CD4-positive, alpha-beta memory T cell (primary cell): ENCODE results near the gene PTPRM. TPM values are rescaled to one million over a fixed set of nuclear protein-coding genes. Genes with fewer than 3 reads are reported as not detected.

Experiments used
- CTCF ChIA-PET: fragments of 350-600 bp; sonication (Branson Sonifier 250); formaldehyde crosslinking; loops from one replicate; lab custom pipeline; 2021; ENCODE audit warnings: inconsistent platforms; ENCODE audit not compliant: partially characterized antibody; lab: Charles Lee
- POLR2A ChIA-PET: fragments of 350-600 bp; sonication (Branson Sonifier 250); formaldehyde crosslinking; loops from one replicate; lab custom pipeline; 2021; ENCODE audit not compliant: partially characterized antibody; lab: Charles Lee
- DNase-seq, 5 donors: peaks; one replicate each; pipeline versions ENCODE4 v3.0.0 to v3.0.0-alpha.2; 2020 to 2022; ENCODE audit warnings: mixed read lengths in 1 of 5
- H3K27ac ChIP-seq: one replicate; pipeline ENCODE4 v1.7.0; 2013; ENCODE audit warnings: low read depth, low read length
- H3K27me3 ChIP-seq: 2 replicates; pipeline ENCODE4 v1.7.0; 2013; ENCODE audit warnings: mild to moderate bottlenecking, low read length, moderate library complexity; ENCODE audit not compliant: insufficient read depth
- H3K36me3 ChIP-seq: 2 replicates; pipeline ENCODE4 v1.7.0; 2013; ENCODE audit warnings: mild to moderate bottlenecking, low read length, moderate library complexity; ENCODE audit not compliant: insufficient read depth
- H3K4me1 ChIP-seq: 2 replicates; pipeline ENCODE4 v1.7.0; 2013; ENCODE audit warnings: mild to moderate bottlenecking, low read length, moderate library complexity; ENCODE audit not compliant: insufficient read depth
- H3K4me3 ChIP-seq, 2 donors: one replicate each; pipeline ENCODE4 v1.7.0; 2013; ENCODE audit warnings: low read length in 2 of 2, mild to moderate bottlenecking in 1 of 2
- H3K9me3 ChIP-seq, 2 donors: one replicate each; pipeline ENCODE4 v1.7.0; 2013; ENCODE audit warnings: low read length in 2 of 2, control low read depth in 1 of 2; ENCODE audit not compliant: control insufficient read depth in 1 of 2
- H3K27ac Mint-ChIP-seq, 7 donors: one replicate each; pipeline ENCODE4 v1.8.0; 2020 to 2021; ENCODE audit warnings: mixed read lengths in 7 of 7, mild to moderate bottlenecking in 6 of 7, inconsistent platforms in 3 of 7, moderate library complexity in 3 of 7
- H3K27me3 Mint-ChIP-seq, 2 donors: one replicate each; pipeline ENCODE4 v1.8.0; 2020 to 2021; ENCODE audit warnings: mixed read lengths in 2 of 2
- H3K36me3 Mint-ChIP-seq, 2 donors: one replicate each; pipeline ENCODE4 v1.8.0; 2020 to 2021; ENCODE audit warnings: mixed read lengths in 2 of 2, inconsistent platforms in 1 of 2, mild to moderate bottlenecking in 1 of 2
- H3K4me1 Mint-ChIP-seq, 4 donors: one replicate each; pipeline ENCODE4 v1.8.0; 2020 to 2021; ENCODE audit warnings: mixed read lengths in 4 of 4, mild to moderate bottlenecking in 1 of 4
- H3K4me3 Mint-ChIP-seq, 8 donors: one replicate each; pipeline ENCODE4 v1.8.0; 2020 to 2021; ENCODE audit warnings: mixed read lengths in 8 of 8, mild to moderate bottlenecking in 7 of 8, moderate library complexity in 6 of 8, inconsistent platforms in 3 of 8
- H3K9me3 Mint-ChIP-seq, 8 donors: one replicate each; pipeline ENCODE4 v1.8.0; 2020 to 2021; ENCODE audit warnings: mixed read lengths in 8 of 8, mild to moderate bottlenecking in 5 of 8, inconsistent platforms in 3 of 8, moderate library complexity in 1 of 8
- intact Hi-C: fragments of 100-400 bp; cut with micrococcal nuclease; formaldehyde crosslinking; loops from one replicate; pipeline ENCODE4 v1.15.1; 2023
- polyA plus RNA-seq, 2 donors: library from polyadenylated mRNA; unstranded; fragments of 300-500 nt; fragmentation: Illumina TruSeq; gene quantifications; one replicate each; pipeline ENCODE4 v1.2.3, GENCODE V29; 2021
- total RNA-seq, 2 experiments: library from RNA; stranded (reverse); gene quantifications; one replicate each; pipeline ENCODE4 v1.2.3, GENCODE V29; 2021

PTPRM gene
- total and polyA plus RNA-seq, 4 experiments from 2014 or later = 6.7 to 20.1 (median 12.9) TPM

DNA sequence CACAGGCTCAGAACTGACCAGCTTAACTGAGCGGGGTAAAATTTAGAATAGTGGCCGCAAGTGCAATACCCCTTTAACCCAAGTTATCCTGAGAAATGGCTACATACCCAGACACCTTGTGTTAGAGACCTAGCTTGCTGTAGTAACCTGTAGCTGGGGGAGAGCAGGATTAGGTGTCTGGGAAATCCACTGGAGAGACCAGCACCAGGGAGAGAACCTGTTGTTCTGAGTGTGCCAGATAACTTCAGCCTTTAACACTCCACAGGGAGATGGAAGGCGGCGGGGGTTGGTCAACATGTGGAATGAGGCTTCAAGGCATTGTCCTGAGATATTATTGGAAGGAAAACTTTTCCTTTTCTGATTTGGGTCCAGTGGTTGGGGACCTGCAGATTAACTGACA, 356.0 kb downstream of the PTPRM start:
- H3K27me3 ChIP-seq = no peaks in the 10 kb centered on the region
- peaks cover 0 to 25% (median 9%) of the 10 kb centered on the region in 8 donors for H3K9me3 Mint-ChIP-seq
- no peaks in the 10 kb centered on the region for H3K36me3 Mint-ChIP-seq
- CTCF ChIA-PET = no interaction called here
- DNase-seq = no peak
- H3K27ac Mint-ChIP-seq = no peak overlapping the region
- no peaks in the 10 kb centered on the region for H3K36me3 ChIP-seq
- H3K27ac ChIP-seq = no peak overlapping the region
- intact Hi-C loops = no loop called here
- H3K4me1 ChIP-seq = no peaks in the 10 kb centered on the region
- no peaks in the 10 kb centered on the region for H3K9me3 ChIP-seq
- H3K27me3 Mint-ChIP-seq = no peaks in the 10 kb centered on the region
- POLR2A ChIA-PET = no interaction called here
- no peak overlapping the region for H3K4me3 ChIP-seq
- H3K4me1 Mint-ChIP-seq = peaks cover 0 to 1% (median 0%) of the 10 kb centered on the region in 4 donors
- H3K4me3 Mint-ChIP-seq = no peak overlapping the region

DNA sequence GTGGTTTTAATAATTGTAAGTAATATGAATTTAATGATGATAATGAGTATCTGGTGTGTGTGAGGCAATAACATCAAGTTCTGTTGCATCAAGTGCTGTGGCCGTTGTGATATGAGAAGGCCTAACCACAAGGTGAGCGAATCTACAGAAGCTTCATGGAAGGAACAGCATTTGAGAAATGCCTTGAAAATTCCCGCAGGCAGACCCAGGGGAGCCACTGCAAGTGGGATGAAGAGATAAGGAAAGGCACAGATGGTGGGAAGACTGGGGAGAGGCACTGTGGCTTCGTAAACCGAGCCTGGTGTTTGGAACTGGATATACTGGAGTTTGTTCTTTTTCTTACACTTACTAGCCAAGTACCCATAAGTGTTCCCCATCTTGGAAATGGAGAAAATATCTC, 357.5 kb downstream of the PTPRM start:
- intact Hi-C loops = no loop called here
- Histone ChIP-seq H3K27ac (no peak overlapping the region), H3K4me3 (no peak overlapping the region), H3K27me3 (no peaks in the 10 kb centered on the region), H3K36me3 (no peaks in the 10 kb centered on the region), H3K4me1 (no peaks in the 10 kb centered on the region), H3K9me3 (no peaks in the 10 kb centered on the region)
- no peaks in the 10 kb centered on the region for H3K36me3 Mint-ChIP-seq
- H3K27me3 Mint-ChIP-seq = no peaks in the 10 kb centered on the region
- H3K4me3 Mint-ChIP-seq = no peak overlapping the region
- no peak for DNase-seq
- CTCF ChIA-PET = no interaction called here
- H3K4me1 Mint-ChIP-seq = peaks cover 0 to 1% (median 0%) of the 10 kb centered on the region in 4 donors
- H3K27ac Mint-ChIP-seq = no peak overlapping the region
- POLR2A ChIA-PET = no interaction called here
- peaks cover 0 to 17% (median 9%) of the 10 kb centered on the region in 8 donors for H3K9me3 Mint-ChIP-seq

DNA sequence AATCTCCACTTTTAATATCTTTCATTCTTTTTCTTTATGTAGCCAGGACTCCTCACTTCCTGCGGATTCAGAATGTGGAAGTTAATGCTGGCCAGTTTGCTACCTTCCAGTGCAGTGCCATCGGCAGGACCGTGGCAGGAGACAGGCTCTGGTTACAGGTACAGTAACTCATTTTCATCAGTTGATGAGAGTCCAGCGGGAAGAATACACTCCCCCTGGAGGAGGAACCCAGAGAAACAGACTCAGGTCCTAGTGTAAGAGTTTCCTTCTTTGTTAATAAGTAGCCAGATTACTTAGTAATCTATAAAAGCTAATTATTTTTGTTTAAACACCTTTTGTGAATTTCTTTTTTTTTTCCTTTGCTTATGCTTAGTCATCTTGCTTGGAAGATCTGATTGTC, 359.4 kb downstream of the PTPRM start:
- H3K4me1 ChIP-seq = no peaks in the 10 kb centered on the region
- H3K27me3 ChIP-seq = no peaks in the 10 kb centered on the region
- H3K9me3 Mint-ChIP-seq = peaks cover 0 to 7% (median 4%) of the 10 kb centered on the region in 8 donors
- H3K4me3 ChIP-seq = no peak overlapping the region
- no peaks in the 10 kb centered on the region for H3K36me3 ChIP-seq
- no peak overlapping the region for H3K4me3 Mint-ChIP-seq
- ChIA-PET POLR2A (no interaction called here), CTCF (no interaction called here)
- intact Hi-C loops = no loop called here
- no peaks in the 10 kb centered on the region for H3K27me3 Mint-ChIP-seq
- no peaks in the 10 kb centered on the region for H3K9me3 ChIP-seq
- no peak for DNase-seq
- H3K27ac ChIP-seq = no peak overlapping the region
- no peak overlapping the region for H3K27ac Mint-ChIP-seq
- H3K4me1 Mint-ChIP-seq = peaks cover 0 to 1% (median 0%) of the 10 kb centered on the region in 4 donors
- H3K36me3 Mint-ChIP-seq = no peaks in the 10 kb centered on the region

DNA sequence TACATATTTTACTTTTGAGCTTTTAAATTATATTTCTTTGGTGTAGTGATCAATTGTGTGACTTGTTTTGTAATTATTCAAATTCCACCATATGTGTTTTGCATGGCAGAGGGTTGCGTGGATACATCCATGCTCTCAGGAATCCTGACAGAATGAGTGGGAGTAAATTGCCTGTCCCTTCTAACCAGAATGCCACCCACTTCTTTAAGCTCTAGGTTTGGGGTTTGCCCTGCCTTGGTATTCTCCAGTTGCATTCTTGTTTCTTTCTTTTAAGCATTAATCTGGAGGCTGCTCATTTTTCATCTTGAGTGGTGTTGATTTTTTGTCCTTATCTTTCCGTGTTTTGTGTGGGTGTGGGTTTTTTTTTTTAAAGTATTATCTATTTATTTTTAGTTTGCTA, 360.0 kb downstream of the PTPRM start:
- DNase-seq = no peak
- ChIA-PET CTCF (no interaction called here), POLR2A (no interaction called here)
- Histone ChIP-seq H3K4me3 (no peak overlapping the region), H3K9me3 (no peaks in the 10 kb centered on the region), H3K36me3 (no peaks in the 10 kb centered on the region), H3K4me1 (no peaks in the 10 kb centered on the region), H3K27ac (no peak overlapping the region), H3K27me3 (no peaks in the 10 kb centered on the region)
- H3K4me3 Mint-ChIP-seq = no peak overlapping the region
- H3K27ac Mint-ChIP-seq = no peak overlapping the region
- intact Hi-C loops = no loop called here
- no peaks in the 10 kb centered on the region for H3K27me3 Mint-ChIP-seq
- H3K4me1 Mint-ChIP-seq = peaks cover 0 to 1% (median 0%) of the 10 kb centered on the region in 4 donors
- peaks cover 0 to 3% (median 0%) of the 10 kb centered on the region in 8 donors for H3K9me3 Mint-ChIP-seq
- H3K36me3 Mint-ChIP-seq = no peaks in the 10 kb centered on the region

DNA sequence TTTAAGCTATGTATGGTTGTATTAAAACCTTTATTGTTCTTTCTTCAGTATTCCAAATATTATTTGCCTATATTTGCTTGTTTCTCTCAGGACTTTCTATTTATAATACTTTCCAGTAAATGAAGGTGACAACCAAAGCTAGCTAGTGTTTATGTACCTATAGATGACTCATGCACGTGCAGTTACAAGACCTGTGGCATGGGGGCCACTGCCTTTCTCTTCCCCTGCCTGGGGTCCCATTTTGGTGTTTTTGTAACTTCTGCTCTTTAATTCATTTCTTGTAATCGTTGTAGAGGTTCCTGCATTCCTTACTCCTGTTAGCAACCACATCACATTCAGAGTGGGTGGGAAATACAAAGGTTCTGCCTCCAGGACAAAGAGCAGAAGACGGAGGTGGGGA, 364.6 kb downstream of the PTPRM start:
- ChIA-PET CTCF (no interaction called here), POLR2A (no interaction called here)
- H3K36me3 ChIP-seq = no peaks in the 10 kb centered on the region
- intact Hi-C loops = no loop called here
- H3K27me3 ChIP-seq = no peaks in the 10 kb centered on the region
- DNase-seq = no peak
- H3K9me3 Mint-ChIP-seq = no peaks in the 10 kb centered on the region
- no peaks in the 10 kb centered on the region for H3K4me1 ChIP-seq
- no peak overlapping the region for H3K4me3 Mint-ChIP-seq
- H3K36me3 Mint-ChIP-seq = no peaks in the 10 kb centered on the region
- H3K4me1 Mint-ChIP-seq = no peaks in the 10 kb centered on the region
- H3K27ac ChIP-seq = no peak overlapping the region
- no peak overlapping the region for H3K4me3 ChIP-seq
- H3K9me3 ChIP-seq = no peaks in the 10 kb centered on the region
- H3K27ac Mint-ChIP-seq = no peak overlapping the region
- H3K27me3 Mint-ChIP-seq = no peaks in the 10 kb centered on the region

DNA sequence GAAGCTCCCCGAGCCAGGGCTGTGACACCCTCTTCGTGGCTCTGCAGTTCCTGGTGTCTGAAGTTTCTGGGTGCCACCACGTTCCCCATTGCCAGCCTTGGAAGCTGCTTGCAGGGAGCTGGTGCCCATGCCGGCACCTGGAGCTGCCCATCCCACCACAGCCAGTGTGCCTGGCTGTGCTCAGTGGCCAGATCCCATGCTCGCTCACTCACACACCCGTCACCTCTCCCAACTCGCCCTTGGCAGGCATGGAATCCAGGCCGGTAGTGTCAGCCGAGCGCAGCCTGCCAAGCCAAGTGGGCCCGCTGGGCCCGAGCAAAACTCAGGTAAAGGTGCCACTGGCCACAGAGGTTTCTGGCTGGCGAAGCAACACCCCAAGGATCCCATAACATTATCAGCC, 370.2 kb downstream of the PTPRM start:
- DNase-seq = no peak
- ChIA-PET CTCF (no interaction called here), POLR2A (no interaction called here)
- intact Hi-C loops = no loop called here
- H3K4me3 Mint-ChIP-seq = no peak overlapping the region
- no peaks in the 10 kb centered on the region for H3K27me3 ChIP-seq
- no peaks in the 10 kb centered on the region for H3K9me3 ChIP-seq
- no peak overlapping the region for H3K4me3 ChIP-seq
- no peaks in the 10 kb centered on the region for H3K4me1 ChIP-seq
- no peak overlapping the region for H3K27ac Mint-ChIP-seq
- no peaks in the 10 kb centered on the region for H3K27me3 Mint-ChIP-seq
- no peaks in the 10 kb centered on the region for H3K4me1 Mint-ChIP-seq
- H3K9me3 Mint-ChIP-seq = no peaks in the 10 kb centered on the region
- H3K36me3 ChIP-seq = no peaks in the 10 kb centered on the region
- H3K36me3 Mint-ChIP-seq = no peaks in the 10 kb centered on the region
- H3K27ac ChIP-seq = no peak overlapping the region

DNA sequence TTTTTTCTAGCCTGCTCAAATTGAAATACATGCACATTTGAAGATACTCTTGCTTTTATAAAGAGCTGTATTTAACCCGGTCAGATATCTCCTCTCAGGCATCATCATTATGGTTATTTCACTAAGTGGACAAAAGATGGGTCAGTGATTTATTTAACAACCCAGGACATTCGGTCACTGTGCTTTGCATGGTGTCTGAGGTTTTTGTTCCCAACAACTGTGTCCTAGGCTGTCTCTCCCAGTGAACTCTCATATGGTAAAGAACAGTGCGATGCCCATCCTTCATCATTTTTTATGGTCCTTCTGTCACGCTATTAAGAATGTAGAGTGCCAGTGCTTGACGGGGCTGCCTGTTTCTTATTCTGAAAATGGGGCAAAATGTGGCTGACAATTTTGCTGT, 372.4 kb downstream of the PTPRM start:
- DNase-seq = no peak
- intact Hi-C loops = no loop called here
- Histone ChIP-seq H3K27me3 (no peaks in the 10 kb centered on the region), H3K36me3 (no peaks in the 10 kb centered on the region), H3K9me3 (no peaks in the 10 kb centered on the region), H3K4me1 (no peaks in the 10 kb centered on the region), H3K27ac (no peak overlapping the region), H3K4me3 (no peak overlapping the region)
- H3K27me3 Mint-ChIP-seq = no peaks in the 10 kb centered on the region
- peak overlapping the region in 1 of 7 donors; percentile 24 for H3K27ac Mint-ChIP-seq
- H3K4me1 Mint-ChIP-seq = no peaks in the 10 kb centered on the region
- CTCF ChIA-PET = no interaction called here
- peaks cover 0 to 3% (median 0%) of the 10 kb centered on the region in 8 donors for H3K9me3 Mint-ChIP-seq
- no peaks in the 10 kb centered on the region for H3K36me3 Mint-ChIP-seq
- H3K4me3 Mint-ChIP-seq = no peak overlapping the region
- POLR2A ChIA-PET = no interaction called here

DNA sequence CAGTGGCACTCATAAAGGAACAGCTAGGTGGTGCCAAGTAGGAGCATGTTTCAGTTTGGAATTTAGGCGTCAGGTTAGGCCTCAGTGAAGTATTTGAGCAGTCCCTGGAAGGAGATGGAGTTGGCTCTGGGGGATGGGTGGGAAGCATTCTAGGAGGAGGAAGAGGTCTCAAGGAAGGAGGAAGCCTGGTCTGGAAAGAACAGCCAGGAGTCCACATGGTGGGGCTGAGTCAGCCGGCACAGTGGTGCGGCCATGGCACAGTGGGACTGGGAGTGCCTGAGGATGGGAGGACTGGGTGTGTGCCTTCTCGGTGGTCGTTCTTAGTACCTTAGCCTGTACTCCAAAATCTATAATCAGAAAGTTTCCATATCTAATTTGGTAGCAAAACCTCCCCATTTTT, 373.3 kb downstream of the PTPRM start:
- H3K4me3 ChIP-seq = no peak overlapping the region
- no peaks in the 10 kb centered on the region for H3K27me3 ChIP-seq
- H3K9me3 Mint-ChIP-seq = peaks cover 0 to 3% (median 0%) of the 10 kb centered on the region in 8 donors
- no peak overlapping the region for H3K27ac Mint-ChIP-seq
- H3K27ac ChIP-seq = no peak overlapping the region
- intact Hi-C loops = loop anchor here (10.0 kb wide), 1 partner anchor 664 kb away; the partner anchor contains the start of gene RAB12
- no peaks in the 10 kb centered on the region for H3K4me1 Mint-ChIP-seq
- H3K4me3 Mint-ChIP-seq = no peak overlapping the region
- H3K27me3 Mint-ChIP-seq = no peaks in the 10 kb centered on the region
- no peak for DNase-seq
- H3K9me3 ChIP-seq = no peaks in the 10 kb centered on the region
- H3K36me3 ChIP-seq = no peaks in the 10 kb centered on the region
- ChIA-PET POLR2A (no interaction called here), CTCF (no interaction called here)
- H3K36me3 Mint-ChIP-seq = no peaks in the 10 kb centered on the region
- H3K4me1 ChIP-seq = no peaks in the 10 kb centered on the region
